Hepatocyte (in vitro differentiated cells): Measurements from ENCODE around the gene CCDC83. TPM values are rescaled to one million over a fixed set of nuclear protein-coding genes. Genes with fewer than 3 reads are reported as not detected.
"Not testable (repeated sequence)": the region's sequence is repeated elsewhere in the genome, so short reads cannot be mapped to it uniquely, and the experiment has no call there.

ENCODE experiments used
- DNase-seq: peaks from one replicate; pipeline ENCODE4 v3.0.0-alpha.2; 2016; ENCODE audit warnings: low spot score
- H2AFZ ChIP-seq: fragments of 200-600 bp; sonication (generic); 2 replicates; pipeline ENCODE4 v1.6.0; 2016; ENCODE audit warnings: antibody characterized with exemption, mild to moderate bottlenecking
- H3K27ac ChIP-seq: fragments of 200-600 bp; sonication (generic); 2 replicates; pipeline ENCODE4 v1.5.1; 2016; ENCODE audit warnings: mild to moderate bottlenecking
- H3K27me3 ChIP-seq: fragments of 200-600 bp; sonication (generic); 2 replicates; pipeline ENCODE4 v1.6.1; 2016
- H3K36me3 ChIP-seq: fragments of 200-600 bp; sonication (generic); replicated peaks from 2 replicates; pipeline ENCODE4 v1.5.1; 2016; ENCODE audit warnings: low read depth; ENCODE audit not compliant: insufficient read depth
- H3K4me1 ChIP-seq: fragments of 200-600 bp; sonication (generic); 2 replicates; pipeline ENCODE4 v1.5.1; 2016; ENCODE audit warnings: mild to moderate bottlenecking, moderate library complexity; ENCODE audit not compliant: insufficient read depth
- H3K4me2 ChIP-seq: fragments of 200-600 bp; sonication (generic); 2 replicates; pipeline ENCODE4 v1.6.0; 2016
- H3K4me3 ChIP-seq: fragments of 200-600 bp; sonication (generic); 2 replicates; pipeline ENCODE4 v1.5.1; 2016; ENCODE audit warnings: mild to moderate bottlenecking
- H3K79me2 ChIP-seq: fragments of 200-600 bp; sonication (generic); 2 replicates; pipeline ENCODE4 v1.6.0; 2017; ENCODE audit warnings: mild to moderate bottlenecking
- H3K9me2 ChIP-seq: fragments of 200-600 bp; sonication (generic); replicated peaks from 2 replicates; pipeline ENCODE4 v1.6.0; 2017; ENCODE audit warnings: mild to moderate bottlenecking; ENCODE audit not compliant: insufficient read depth
- H3K9me3 ChIP-seq: fragments of 200-600 bp; sonication (generic); 2 replicates; pipeline ENCODE4 v1.5.1; 2016; ENCODE audit warnings: low read depth, mild to moderate bottlenecking
- H4K20me1 ChIP-seq: fragments of 200-600 bp; sonication (generic); 2 replicates; pipeline ENCODE4 v1.6.0; 2016; ENCODE audit warnings: mild to moderate bottlenecking; ENCODE audit not compliant: insufficient read depth, poor library complexity, severe bottlenecking
- EZH2 ChIP-seq: fragments of 200-600 bp; sonication (generic); IDR thresholded peaks from 2 replicates; pipeline ENCODE4 v1.6.1; 2016; ENCODE audit warnings: antibody characterized with exemption, mild to moderate bottlenecking, borderline replicate concordance
- EZH2phosphoT487 ChIP-seq: fragments of 200-600 bp; sonication (generic); IDR thresholded peaks from one replicate; pipeline ENCODE4 v1.6.1; 2018; ENCODE audit warnings: antibody characterized with exemption, mild to moderate bottlenecking, low read depth, moderate library complexity; ENCODE audit not compliant: unreplicated experiment, severe bottlenecking
- WGBS: methylation state at CpG from one replicate; pipeline ENCODE4 v1.1.6; 2016; ENCODE audit warnings: low lambda C conversion rate; ENCODE audit errors: missing lambda C conversion rate; 5-methylcytosine and 5-hydroxymethylcytosine counted together
- polyA plus RNA-seq: library from polyadenylated mRNA; unstranded; fragments of >200 nt; fragmentation: Nextera tagmentation; extraction: Ambion mirVana; gene quantifications from 2 replicates; pipeline ENCODE4 v1.2.1, GENCODE V29; 2016
- total RNA-seq: library from RNA; depleted of rRNA; stranded (reverse); fragments of >200 nt; gene quantifications from 2 replicates; pipeline ENCODE4 v1.2.3, GENCODE V29; 2014
- TF ChIP-seq, protein P1 (sequence below): fragments of 200-600 bp; sonication (generic); IDR thresholded peaks from 2 replicates; pipeline ENCODE4 v1.5.1; 2016; ENCODE audit warnings: antibody characterized with exemption, mild to moderate bottlenecking; ENCODE audit not compliant: poor library complexity

Gene CCDC83
- total and polyA plus RNA-seq, 2 experiments from 2014 or later = not detected

DNA sequence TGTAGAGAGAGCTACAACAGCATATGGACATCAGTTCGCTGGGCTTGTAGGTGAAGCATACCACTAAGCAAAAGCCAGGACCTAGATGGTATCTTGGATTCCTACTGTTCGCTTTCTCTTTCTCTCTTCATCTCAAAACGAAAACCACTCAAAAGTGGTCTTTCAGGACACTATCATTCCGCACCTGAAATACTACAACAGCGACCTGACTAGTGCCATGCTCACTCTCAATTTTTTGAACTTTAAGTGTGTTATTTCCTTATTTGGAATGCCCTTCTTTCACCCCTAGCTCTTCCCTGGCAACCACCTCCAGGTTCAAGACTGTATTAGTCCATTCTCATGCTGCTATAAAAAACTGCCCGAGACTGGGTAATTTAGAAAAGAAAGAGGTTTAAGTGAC, 59.2 kb downstream of the CCDC83 start:
- H3K27ac ChIP-seq = no peak overlapping the region
- no peaks in the 10 kb centered on the region for H4K20me1 ChIP-seq
- H3K79me2 ChIP-seq = no peaks in the 10 kb centered on the region
- no peaks in the 10 kb centered on the region for H3K4me1 ChIP-seq
- no peak overlapping the region for H2AFZ ChIP-seq
- H3K27me3 ChIP-seq = no peaks in the 10 kb centered on the region
- H3K4me3 ChIP-seq = no peak overlapping the region
- DNase-seq = no peak
- no peaks in the 10 kb centered on the region for H3K36me3 ChIP-seq
- H3K4me2 ChIP-seq = no peak overlapping the region
- TF ChIP-seq EZH2 (no peak), EZH2phosphoT487 (no peak)
- TF ChIP-seq, protein P1, sequence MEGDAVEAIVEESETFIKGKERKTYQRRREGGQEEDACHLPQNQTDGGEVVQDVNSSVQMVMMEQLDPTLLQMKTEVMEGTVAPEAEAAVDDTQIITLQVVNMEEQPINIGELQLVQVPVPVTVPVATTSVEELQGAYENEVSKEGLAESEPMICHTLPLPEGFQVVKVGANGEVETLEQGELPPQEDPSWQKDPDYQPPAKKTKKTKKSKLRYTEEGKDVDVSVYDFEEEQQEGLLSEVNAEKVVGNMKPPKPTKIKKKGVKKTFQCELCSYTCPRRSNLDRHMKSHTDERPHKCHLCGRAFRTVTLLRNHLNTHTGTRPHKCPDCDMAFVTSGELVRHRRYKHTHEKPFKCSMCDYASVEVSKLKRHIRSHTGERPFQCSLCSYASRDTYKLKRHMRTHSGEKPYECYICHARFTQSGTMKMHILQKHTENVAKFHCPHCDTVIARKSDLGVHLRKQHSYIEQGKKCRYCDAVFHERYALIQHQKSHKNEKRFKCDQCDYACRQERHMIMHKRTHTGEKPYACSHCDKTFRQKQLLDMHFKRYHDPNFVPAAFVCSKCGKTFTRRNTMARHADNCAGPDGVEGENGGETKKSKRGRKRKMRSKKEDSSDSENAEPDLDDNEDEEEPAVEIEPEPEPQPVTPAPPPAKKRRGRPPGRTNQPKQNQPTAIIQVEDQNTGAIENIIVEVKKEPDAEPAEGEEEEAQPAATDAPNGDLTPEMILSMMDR = no peak
- no peaks in the 10 kb centered on the region for H3K9me2 ChIP-seq
- H3K9me3 ChIP-seq = no peaks in the 10 kb centered on the region
- 90% methylated on average over 6 of the region's 6 CpGs for WGBS

DNA sequence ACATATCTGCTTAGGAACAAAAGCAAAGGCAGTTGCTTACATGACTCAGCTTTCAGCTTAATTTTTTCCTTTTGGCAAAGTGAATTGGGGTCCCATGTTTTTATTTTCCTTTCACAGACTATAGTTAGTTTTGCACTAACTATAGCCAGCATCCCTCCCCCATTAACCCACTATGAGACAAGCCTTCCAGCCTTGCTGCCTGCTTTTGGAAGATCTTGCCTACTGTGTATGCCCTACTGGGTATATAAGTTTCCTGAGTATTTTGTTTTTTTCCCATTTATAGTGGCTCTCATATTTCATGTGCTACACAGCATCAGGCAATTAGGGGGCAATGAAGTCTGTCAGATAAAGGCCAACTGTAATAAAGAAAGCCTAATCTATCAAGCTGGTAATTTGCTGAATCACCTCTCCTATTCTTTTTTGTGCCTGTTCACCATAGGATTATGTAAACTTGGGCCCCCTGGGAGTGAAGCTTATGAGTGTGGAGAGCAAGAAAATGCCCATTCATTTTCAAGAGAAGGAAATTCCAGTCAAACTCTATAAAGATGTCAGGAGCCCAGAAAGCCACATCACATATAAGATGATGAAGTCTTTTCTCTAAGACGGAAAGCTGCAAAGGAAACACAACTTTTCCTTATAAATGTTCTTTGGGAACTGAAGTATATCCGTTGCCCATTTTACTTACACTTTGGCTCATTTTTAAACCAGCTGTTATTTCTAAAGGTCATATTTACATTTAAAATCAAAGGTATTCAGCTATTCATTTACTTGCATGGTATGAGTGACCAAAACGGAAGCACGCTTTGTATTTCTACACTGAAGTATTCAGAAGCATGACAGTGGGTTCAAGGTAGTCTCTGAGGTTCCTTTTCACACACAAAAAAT, 64.0 kb downstream of the CCDC83 start:
- H3K27ac ChIP-seq = no peak overlapping the region
- no peaks in the 10 kb centered on the region for H3K9me2 ChIP-seq
- TF ChIP-seq EZH2 (no peak), EZH2phosphoT487 (no peak)
- TF ChIP-seq, protein P1 = no peak
- H3K9me3 ChIP-seq = no peaks in the 10 kb centered on the region
- H2AFZ ChIP-seq = no peak overlapping the region
- H3K4me1 ChIP-seq = no peaks in the 10 kb centered on the region
- 66% methylated on average over 4 of the region's 4 CpGs for WGBS
- no peaks in the 10 kb centered on the region for H3K36me3 ChIP-seq
- no peak overlapping the region for H3K4me3 ChIP-seq
- no peaks in the 10 kb centered on the region for H3K79me2 ChIP-seq
- peak overlapping the region; percentile 3 for H3K4me2 ChIP-seq
- DNase-seq = no peak
- no peaks in the 10 kb centered on the region for H4K20me1 ChIP-seq
- no peaks in the 10 kb centered on the region for H3K27me3 ChIP-seq

DNA sequence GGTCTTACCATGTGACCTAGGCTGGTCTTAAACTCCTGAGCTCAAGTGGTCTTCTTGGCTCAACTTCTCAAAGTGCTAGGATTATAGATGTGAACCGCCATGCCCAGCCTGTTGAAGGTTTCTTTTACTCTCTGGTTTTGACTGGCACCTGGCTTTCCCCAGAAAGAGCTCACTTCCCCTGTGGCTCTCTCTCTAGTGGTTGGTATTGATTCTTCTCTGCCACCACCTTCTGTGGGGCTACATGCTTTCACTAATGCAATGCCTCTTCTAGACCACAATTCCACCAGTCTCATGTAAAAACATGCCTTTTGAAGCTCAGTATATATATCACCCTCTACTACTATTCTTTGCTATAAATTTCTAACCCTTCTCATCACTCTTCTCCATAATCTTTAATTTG, 67.2 kb downstream of the CCDC83 start:
- TF ChIP-seq EZH2phosphoT487 (no peak), EZH2 (no peak)
- no peak for DNase-seq
- Histone ChIP-seq H3K27ac (no peak overlapping the region), H2AFZ (no peak overlapping the region), H4K20me1 (no peaks in the 10 kb centered on the region), H3K4me2 (no peak overlapping the region), H3K36me3 (no peaks in the 10 kb centered on the region), H3K4me3 (no peak overlapping the region), H3K4me1 (no peaks in the 10 kb centered on the region), H3K9me2 (no peaks in the 10 kb centered on the region), H3K9me3 (no peaks in the 10 kb centered on the region), H3K79me2 (no peaks in the 10 kb centered on the region), H3K27me3 (no peaks in the 10 kb centered on the region)
- WGBS = 100% methylated on average over 1 of the region's 1 CpG

DNA sequence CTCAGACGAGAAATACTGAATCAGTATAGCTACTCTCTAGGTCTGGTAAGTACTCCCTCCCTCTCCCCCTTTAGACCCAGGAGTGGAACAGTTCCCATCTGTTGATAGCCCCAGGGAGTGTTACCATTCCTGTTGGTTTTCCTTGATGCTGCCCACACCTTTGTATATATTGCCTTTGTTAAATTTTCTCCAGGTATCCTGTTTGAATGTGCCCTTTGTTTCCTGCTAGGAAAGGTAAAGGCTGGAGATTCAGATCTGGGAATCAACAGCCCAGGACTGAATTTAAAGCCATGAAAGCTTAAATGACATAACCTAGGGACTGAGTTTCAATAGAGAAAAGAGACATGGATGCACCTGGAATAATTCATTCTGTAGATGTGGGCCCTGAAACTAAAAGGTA, 68.3 kb downstream of the CCDC83 start:
- Histone ChIP-seq H4K20me1 (no peaks in the 10 kb centered on the region), H3K79me2 (no peaks in the 10 kb centered on the region), H3K27me3 (no peaks in the 10 kb centered on the region), H3K9me2 (no peaks in the 10 kb centered on the region), H2AFZ (no peak overlapping the region), H3K27ac (no peak overlapping the region), H3K9me3 (no peaks in the 10 kb centered on the region), H3K4me1 (no peaks in the 10 kb centered on the region), H3K36me3 (no peaks in the 10 kb centered on the region), H3K4me2 (no peak overlapping the region), H3K4me3 (no peak overlapping the region)
- 82% methylated on average over 1 of the region's 1 CpG for WGBS
- DNase-seq = no peak
- TF ChIP-seq EZH2phosphoT487 (no peak), EZH2 (no peak)
- TF ChIP-seq, protein P1 = no peak

DNA sequence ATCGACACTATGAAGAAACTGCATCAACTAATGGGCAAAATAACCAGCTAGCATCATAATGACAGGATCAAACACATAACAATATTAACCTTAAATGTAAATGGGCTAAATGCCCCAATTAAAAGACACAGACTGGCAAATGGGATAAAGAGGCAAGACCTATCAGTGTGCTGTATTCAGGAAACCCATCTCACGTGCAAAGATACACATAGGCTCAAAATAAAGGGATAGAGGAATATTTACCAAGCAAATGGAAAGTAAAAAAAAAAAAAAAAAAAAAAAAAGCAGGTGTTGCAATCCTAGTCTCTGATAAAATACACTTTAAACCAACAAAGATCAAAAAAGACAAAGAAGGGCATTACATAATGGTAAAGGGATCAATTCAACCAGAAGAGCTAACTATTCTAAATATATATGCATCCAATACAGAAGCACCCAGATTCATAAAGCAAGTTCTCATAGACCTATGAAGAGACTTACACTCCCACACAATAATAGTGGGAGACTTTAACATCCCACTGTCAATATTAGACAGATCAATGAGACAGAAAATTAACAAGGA, 71.6 kb downstream of the CCDC83 start:
- not testable (repeated sequence) for H3K9me2 ChIP-seq

More for the DNA sequence above, 71.6 kb downstream of the CCDC83 start:
- H3K4me2 ChIP-seq, H4K20me1 ChIP-seq, H3K4me1 ChIP-seq, H2AFZ ChIP-seq, H3K79me2 ChIP-seq, H3K9me3 ChIP-seq, H3K36me3 ChIP-seq, H3K27ac ChIP-seq, DNase-seq, H3K4me3 ChIP-seq, H3K27me3 ChIP-seq: not testable (repeated sequence)
- WGBS = 76% methylated on average over 2 of the region's 2 CpGs
